BJ (cell line): ENCODE results near the gene TMOD2. TPM values are rescaled to one million over a fixed set of nuclear protein-coding genes. Genes with fewer than 3 reads are reported as not detected.

ENCODE experiments used
- CTCF ChIA-PET: fragments of 350-600 bp; formaldehyde crosslinking; extraction: SDS; loops from one replicate; lab custom pipeline; 2021; ENCODE audit warnings: antibody characterized with exemption, inconsistent platforms; lab: Yijun Ruan, JAX
- POLR2A ChIA-PET: fragments of 300-600 bp; sonication (Branson Sonifier 250); formaldehyde crosslinking; extraction: SDS; loops from one replicate; lab custom pipeline; 2021; ENCODE audit warnings: antibody characterized with exemption; lab: Charles Lee
- DNase-seq: peaks from one replicate; pipeline ENCODE4 v3.0.0-alpha.2; 2011; ENCODE audit warnings: low read depth
- H3K27me3 ChIP-seq: 2 replicates; pipeline ENCODE4 v1.6.0; 2011; ENCODE audit warnings: low read length; ENCODE audit not compliant: control insufficient read depth, insufficient read depth
- H3K36me3 ChIP-seq: 2 replicates; pipeline ENCODE4 v1.5.1; 2011; ENCODE audit warnings: low read length; ENCODE audit not compliant: control insufficient read depth, insufficient read depth
- H3K4me3 ChIP-seq: 2 replicates; pipeline ENCODE4 v1.5.1; 2011; ENCODE audit warnings: low read depth, mild to moderate bottlenecking, control low read depth, low read length
- CTCF ChIP-seq: IDR thresholded peaks from 2 replicates; pipeline ENCODE4 v1.5.1; 2011; ENCODE audit warnings: low read depth, mild to moderate bottlenecking, control low read depth, inconsistent platforms, low read length, moderate library complexity; ENCODE audit not compliant: insufficient read depth
- polyA plus RNA-seq: library from polyadenylated mRNA; depleted of rRNA; stranded (reverse); fragments of >200 nt; gene quantifications from 2 replicates; pipeline ENCODE4 v1.2.3, GENCODE V29; 2011

The TMOD2 gene
- polyA plus RNA-seq, 1 experiment: 1.1 TPM

- TF ChIP-seq CTCF: no peak
- no peaks in the 10 kb centered on the region for H3K27me3 ChIP-seq
- H3K36me3 ChIP-seq: no peaks in the 10 kb centered on the region
- no peak for DNase-seq
- POLR2A ChIA-PET: no interaction called here
- no peak overlapping the region for H3K4me3 ChIP-seq
- CTCF ChIA-PET: interaction anchor here (1.6 to 15.8 kb wide), 3 partner anchors 8 to 107 kb away, joined by 4 to 100 read pairs (median 8); no protein-coding TSS in a partner anchor
Measured at GRCh38 chr15:51757450-51757849, 6.1 kb downstream of the TMOD2 start.

- CTCF ChIA-PET: interaction anchor here (1.6 to 15.8 kb wide), 3 partner anchors 10 to 109 kb away, joined by 4 to 100 read pairs (median 8); no protein-coding TSS in a partner anchor
- TF ChIP-seq CTCF: no peak
- no peaks in the 10 kb centered on the region for H3K36me3 ChIP-seq
- H3K27me3 ChIP-seq: no peaks in the 10 kb centered on the region
- DNase-seq: no peak
- POLR2A ChIA-PET: no interaction called here
- H3K4me3 ChIP-seq: no peak overlapping the region
Measured at GRCh38 chr15:51758645-51759044, 7.2 kb downstream of the TMOD2 start.

DNA sequence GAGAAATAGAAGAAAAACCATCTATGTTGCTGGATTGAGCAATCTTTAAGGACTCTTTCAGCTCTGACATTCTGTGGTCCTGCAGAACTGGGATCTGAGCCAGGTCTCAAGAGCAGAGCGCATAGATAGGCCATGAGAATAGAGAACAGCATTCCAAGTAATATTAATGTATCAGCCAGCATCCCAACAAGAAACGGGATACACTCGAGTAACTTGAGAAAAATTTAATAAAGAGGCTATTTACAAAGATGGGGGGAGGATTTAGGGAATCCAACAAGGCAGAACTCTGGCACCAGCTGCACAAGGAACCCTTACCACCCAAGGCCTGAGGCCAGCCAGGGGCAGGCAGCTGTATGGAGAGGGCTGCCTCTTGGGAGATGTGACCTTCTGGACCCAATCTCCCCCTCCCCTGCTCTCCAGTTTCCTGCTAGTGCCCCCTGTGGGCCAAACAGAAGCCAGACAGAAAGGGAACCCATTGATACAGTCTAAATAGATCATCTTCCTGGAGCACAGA is 8.2 kb downstream of the TMOD2 start:
- H3K36me3 ChIP-seq: no peaks in the 10 kb centered on the region
- peak; percentile 44 for TF ChIP-seq CTCF
- no peaks in the 10 kb centered on the region for H3K27me3 ChIP-seq
- ChIA-PET POLR2A (no interaction called here), CTCF (interaction anchor here (15.8 kb wide), 1 partner anchor 15 kb away, joined by 100 read pairs; no protein-coding TSS in a partner anchor)
- H3K4me3 ChIP-seq: no peak overlapping the region
- DNase-seq: peak; percentile 83

DNA sequence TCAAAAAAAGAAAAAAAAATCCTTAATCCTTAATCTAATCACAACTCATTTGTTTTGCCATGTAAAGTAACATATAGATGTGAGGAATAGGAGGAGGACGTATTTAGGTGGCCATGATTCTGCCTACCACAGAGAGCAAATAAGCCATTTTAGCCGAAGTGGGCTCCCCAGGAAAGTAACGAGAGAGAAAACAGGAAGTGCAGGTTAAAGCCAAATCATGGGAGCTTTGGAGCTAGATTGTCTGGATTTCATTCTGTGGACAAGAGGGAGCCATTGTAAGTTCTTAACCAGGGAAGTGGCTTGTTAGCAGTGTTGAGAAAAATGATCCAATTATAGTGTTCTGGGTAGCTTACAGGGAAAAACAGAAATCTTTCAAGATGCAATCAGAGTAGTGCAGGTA is 9.4 kb downstream of the TMOD2 start:
- DNase-seq: no peak

DNA sequence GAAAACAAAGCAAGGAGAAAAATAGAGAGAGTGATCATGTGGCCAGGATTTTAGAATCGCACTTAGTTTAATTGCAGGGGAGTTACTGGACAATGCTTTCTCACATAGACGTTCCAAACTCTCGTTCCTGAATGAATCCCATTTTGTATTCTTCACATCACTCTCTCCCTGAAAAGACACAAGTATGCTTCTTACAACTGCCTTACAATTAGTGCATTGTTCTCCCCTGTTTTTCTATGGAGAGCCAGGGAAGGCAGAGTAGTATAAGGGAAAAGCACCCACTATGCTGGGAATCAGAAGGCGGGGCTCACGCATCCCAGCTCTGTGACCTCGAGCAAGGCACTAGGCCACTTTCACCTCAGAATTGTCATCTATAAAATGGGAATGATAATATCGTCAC is 14.4 kb downstream of the TMOD2 start:
- DNase-seq: no peak
- Histone ChIP-seq H3K27me3 (no peaks in the 10 kb centered on the region), H3K36me3 (no peaks in the 10 kb centered on the region), H3K4me3 (no peak overlapping the region)
- ChIA-PET CTCF (interaction anchor here (15.8 kb wide), 1 partner anchor 9 kb away, joined by 100 read pairs; no protein-coding TSS in a partner anchor), POLR2A (no interaction called here)
- TF ChIP-seq CTCF: no peak

More for the DNA sequence above, 9.4 kb downstream of the TMOD2 start:
- POLR2A ChIA-PET: no interaction called here
- CTCF ChIA-PET: interaction anchor here (0.9 to 15.8 kb wide), 3 partner anchors 14 to 110 kb away, joined by 3 to 100 read pairs (median 3); no protein-coding TSS in a partner anchor
- Histone ChIP-seq H3K36me3 (no peaks in the 10 kb centered on the region), H3K4me3 (no peak overlapping the region), H3K27me3 (no peaks in the 10 kb centered on the region)
- no peak for TF ChIP-seq CTCF
